SK-N-MC (cell line): ENCODE measurements around the gene INSR.

Experiments
- EZH2 ChIP-seq: fragments of 200-600 bp; sonication (generic); IDR thresholded peaks from one replicate; pipeline ENCODE4 v1.6.1; 2017; ENCODE audit warnings: antibody characterized with exemption
- FOXP2 ChIP-seq: optimal IDR thresholded peaks from 2 replicates; pipeline ENCODE3; 2011; ENCODE audit warnings: mild to moderate bottlenecking, moderate library complexity; ENCODE audit not compliant: insufficient read depth; ENCODE audit errors: extremely low read length, control extremely low read depth
- POLR2AphosphoS5 ChIP-seq: IDR thresholded peaks from 2 replicates; pipeline ENCODE4 v1.6.1; 2012; ENCODE audit warnings: mild to moderate bottlenecking, low read depth, low read length, borderline replicate concordance

DNA sequence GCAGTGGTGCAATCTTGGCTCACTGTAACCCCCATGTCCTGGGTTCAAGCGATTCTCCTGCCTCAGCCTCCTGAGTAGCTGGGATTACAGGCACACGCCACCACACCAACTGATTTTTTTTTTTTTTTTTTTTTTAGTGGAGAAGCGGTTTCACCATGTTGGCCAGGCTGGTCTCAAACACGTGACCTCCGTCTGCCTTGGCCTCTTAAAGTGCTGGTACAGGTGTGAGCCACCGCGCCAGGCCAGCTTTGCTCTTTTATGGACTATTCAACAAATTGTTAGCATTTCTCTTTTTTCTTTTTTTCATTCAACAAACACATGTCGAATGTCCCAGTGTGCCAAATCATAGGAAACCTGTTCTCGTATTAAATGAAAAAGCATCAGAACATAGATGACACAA lies 99.6 kb downstream of the INSR start:
- TF ChIP-seq POLR2AphosphoS5 (no peak), EZH2 (no peak), FOXP2 (no peak)
